G401.6 (cell line): ENCODE data around the gene TTLL11.
"Not testable (repeated sequence)": the region's sequence is repeated elsewhere in the genome, so short reads cannot be mapped to it uniquely, and the experiment has no call there.

Experiments
- FAIRE-seq: peaks from 2 replicates; lab custom pipeline; 2012; peaks lifted over from hg19 to GRCh38; lab: Jason Lieb, UNC

TTLL11 gene

GRCh38 chr9:122124528-122124927 is 31.4 kb upstream of the TTLL11 start:
- no peak for FAIRE-seq

GRCh38 chr9:122124048-122124447 is 30.9 kb upstream of the TTLL11 start:
- no peak for FAIRE-seq

- FAIRE-seq = peak; percentile 17
Observed at GRCh38 chr9:122122903-122123632, 30.0 kb upstream of the TTLL11 start.

GRCh38 chr9:122122468-122122867 is 29.4 kb upstream of the TTLL11 start:
- no peak for FAIRE-seq

- no peak for FAIRE-seq
Observed at GRCh38 chr9:122121931-122122330, 28.8 kb upstream of the TTLL11 start.

- FAIRE-seq = no peak
Observed at GRCh38 chr9:122121391-122121790, 28.3 kb upstream of the TTLL11 start.

- FAIRE-seq = no peak
Observed at GRCh38 chr9:122120316-122121071, 27.4 kb upstream of the TTLL11 start.

- FAIRE-seq = no peak
Observed at GRCh38 chr9:122119721-122120120, 26.6 kb upstream of the TTLL11 start.

GRCh38 chr9:122119166-122119521 is 26.0 kb upstream of the TTLL11 start:
- no peak for FAIRE-seq

- no peak for FAIRE-seq
Observed at GRCh38 chr9:122118343-122119165, 25.4 kb upstream of the TTLL11 start.

- not testable (repeated sequence) for FAIRE-seq
Observed at GRCh38 chr9:122117241-122117640, 24.1 kb upstream of the TTLL11 start.

- FAIRE-seq = no peak
Observed at GRCh38 chr9:122116448-122117173, 23.5 kb upstream of the TTLL11 start.

- FAIRE-seq = no peak
Observed at GRCh38 chr9:122116040-122116439, 22.9 kb upstream of the TTLL11 start.

- FAIRE-seq = no peak
Observed at GRCh38 chr9:122115176-122116035, 22.3 kb upstream of the TTLL11 start.

GRCh38 chr9:122113574-122113973 is 20.5 kb upstream of the TTLL11 start:
- no peak for FAIRE-seq

- no peak for FAIRE-seq
Observed at GRCh38 chr9:122112238-122112637, 19.1 kb upstream of the TTLL11 start.

- FAIRE-seq = no peak
Observed at GRCh38 chr9:122111413-122112085, 18.4 kb upstream of the TTLL11 start.

- FAIRE-seq = no peak
Observed at GRCh38 chr9:122110100-122110833, 17.2 kb upstream of the TTLL11 start.

- no peak for FAIRE-seq
Observed at GRCh38 chr9:122109035-122109813, 16.1 kb upstream of the TTLL11 start.
